KMS-11 (cell line): ENCODE data around the gene PGLYRP4.

Source experiments
- H2AFZ ChIP-seq: fragments of 200-600 bp; sonication (generic); 2 replicates; pipeline ENCODE4 v1.6.1; 2016; ENCODE audit warnings: antibody characterized with exemption, mixed run types, low read depth
- H3K27ac ChIP-seq: fragments of 200-600 bp; sonication (generic); 2 replicates; pipeline ENCODE4 v1.6.1; 2016; ENCODE audit warnings: mild to moderate bottlenecking, mixed run types
- H3K27me3 ChIP-seq: fragments of 200-600 bp; sonication (generic); 2 replicates; pipeline ENCODE4 v1.6.1; 2017; ENCODE audit warnings: mild to moderate bottlenecking, low read depth, mixed run types, moderate library complexity; ENCODE audit not compliant: insufficient read depth
- H3K36me3 ChIP-seq: fragments of 200-600 bp; sonication (generic); 2 replicates; pipeline ENCODE4 v1.6.1; 2017; ENCODE audit warnings: mild to moderate bottlenecking, mixed run types; ENCODE audit not compliant: insufficient read depth
- H3K4me1 ChIP-seq: fragments of 200-600 bp; sonication (generic); 2 replicates; pipeline ENCODE4 v1.6.1; 2016; ENCODE audit warnings: mild to moderate bottlenecking, low read depth, mixed run types; ENCODE audit not compliant: poor library complexity, severe bottlenecking
- H3K4me2 ChIP-seq: fragments of 200-600 bp; sonication (generic); 2 replicates; pipeline ENCODE4 v1.7.0; 2016; ENCODE audit warnings: mild to moderate bottlenecking, mixed run types
- H3K4me3 ChIP-seq: fragments of 200-600 bp; sonication (generic); IDR thresholded peaks from 2 replicates; pipeline ENCODE4 v1.6.1; 2017; ENCODE audit warnings: low read depth, low read length, mixed read lengths; ENCODE audit not compliant: insufficient read depth
- H3K79me2 ChIP-seq: fragments of 200-600 bp; sonication (generic); 2 replicates; pipeline ENCODE4 v1.6.1; 2016; ENCODE audit warnings: low read depth, mixed run types; ENCODE audit not compliant: insufficient read depth
- H3K9ac ChIP-seq: fragments of 200-600 bp; sonication (generic); 2 replicates; pipeline ENCODE4 v1.6.1; 2016; ENCODE audit warnings: mild to moderate bottlenecking, mixed run types
- H4K20me1 ChIP-seq: fragments of 200-600 bp; sonication (generic); 2 replicates; pipeline ENCODE4 v1.6.1; 2016; ENCODE audit warnings: mild to moderate bottlenecking, mixed run types; ENCODE audit not compliant: insufficient read depth
- TF ChIP-seq, protein P1 (sequence below): fragments of 200-600 bp; sonication (generic); conservative IDR thresholded peaks from 2 replicates; pipeline ENCODE4 v1.6.1; 2017; ENCODE audit warnings: low read depth, mild to moderate bottlenecking, antibody characterized with exemption, low read length, moderate library complexity, mixed read lengths

PGLYRP4 gene

GRCh38 chr1:153339802-153340201 is 8.8 kb downstream of the PGLYRP4 start:
- no peak overlapping the region for H3K27ac ChIP-seq
- no peaks in the 10 kb centered on the region for H3K36me3 ChIP-seq
- no peak overlapping the region for H2AFZ ChIP-seq
- 0 out of 2 replicates have a peak, but pooled peaks cover 8% of the 10 kb centered on the region for H3K79me2 ChIP-seq
- H3K27me3 ChIP-seq: no peaks in the 10 kb centered on the region
- TF ChIP-seq, protein P1, sequence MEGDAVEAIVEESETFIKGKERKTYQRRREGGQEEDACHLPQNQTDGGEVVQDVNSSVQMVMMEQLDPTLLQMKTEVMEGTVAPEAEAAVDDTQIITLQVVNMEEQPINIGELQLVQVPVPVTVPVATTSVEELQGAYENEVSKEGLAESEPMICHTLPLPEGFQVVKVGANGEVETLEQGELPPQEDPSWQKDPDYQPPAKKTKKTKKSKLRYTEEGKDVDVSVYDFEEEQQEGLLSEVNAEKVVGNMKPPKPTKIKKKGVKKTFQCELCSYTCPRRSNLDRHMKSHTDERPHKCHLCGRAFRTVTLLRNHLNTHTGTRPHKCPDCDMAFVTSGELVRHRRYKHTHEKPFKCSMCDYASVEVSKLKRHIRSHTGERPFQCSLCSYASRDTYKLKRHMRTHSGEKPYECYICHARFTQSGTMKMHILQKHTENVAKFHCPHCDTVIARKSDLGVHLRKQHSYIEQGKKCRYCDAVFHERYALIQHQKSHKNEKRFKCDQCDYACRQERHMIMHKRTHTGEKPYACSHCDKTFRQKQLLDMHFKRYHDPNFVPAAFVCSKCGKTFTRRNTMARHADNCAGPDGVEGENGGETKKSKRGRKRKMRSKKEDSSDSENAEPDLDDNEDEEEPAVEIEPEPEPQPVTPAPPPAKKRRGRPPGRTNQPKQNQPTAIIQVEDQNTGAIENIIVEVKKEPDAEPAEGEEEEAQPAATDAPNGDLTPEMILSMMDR: no peak
- no peak overlapping the region for H3K4me2 ChIP-seq
- H3K4me1 ChIP-seq: peaks cover 54% of the 10 kb centered on the region
- H4K20me1 ChIP-seq: no peaks in the 10 kb centered on the region
- H3K4me3 ChIP-seq: no peak overlapping the region
- no peak overlapping the region for H3K9ac ChIP-seq

DNA sequence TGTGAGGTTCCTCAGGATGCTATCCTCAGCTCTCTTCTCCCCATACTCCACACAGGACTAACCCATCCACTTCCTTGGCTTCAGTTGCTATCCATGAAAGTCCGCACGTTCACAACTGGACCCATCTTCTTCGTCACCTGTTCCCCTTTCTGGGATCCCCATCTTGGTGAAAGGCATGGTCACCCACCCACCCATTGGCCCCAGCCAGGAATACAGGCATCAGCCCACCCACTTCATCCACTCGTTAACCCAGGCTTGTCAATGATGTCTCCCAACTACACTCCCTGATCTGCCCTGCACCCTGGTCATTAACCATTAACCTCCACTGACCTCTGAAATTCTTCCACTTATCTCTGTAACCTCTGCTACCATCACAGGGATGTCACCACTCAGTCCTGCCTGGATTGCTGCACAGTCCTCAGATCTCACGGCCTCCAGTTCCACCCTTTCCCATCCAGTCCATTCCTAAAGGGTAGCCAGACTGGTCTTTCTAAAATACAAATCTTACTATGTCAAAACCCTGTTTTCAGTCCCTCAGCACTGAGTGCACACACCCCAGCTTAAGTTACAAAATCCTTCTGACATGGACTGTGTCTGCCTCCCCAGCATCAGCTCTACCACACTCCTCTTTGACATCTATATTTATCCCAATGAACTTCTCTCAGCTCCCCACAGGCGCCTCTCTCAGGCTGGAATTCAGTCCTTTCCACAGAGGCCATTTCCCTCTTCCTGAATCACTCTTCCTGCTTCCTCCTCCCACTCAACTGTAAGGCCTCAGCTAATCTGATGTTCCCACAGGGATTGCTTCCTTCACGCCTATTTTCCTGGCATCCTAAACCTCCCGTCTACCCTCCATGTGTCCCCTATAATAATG is 10.4 kb downstream of the PGLYRP4 start:
- no peak overlapping the region for H2AFZ ChIP-seq
- 0 out of 2 replicates have a peak, but pooled peaks cover 8% of the 10 kb centered on the region for H3K79me2 ChIP-seq
- no peak overlapping the region for H3K9ac ChIP-seq
- no peak overlapping the region for H3K4me2 ChIP-seq
- peaks cover 38% of the 10 kb centered on the region for H3K4me1 ChIP-seq
- no peaks in the 10 kb centered on the region for H4K20me1 ChIP-seq
- TF ChIP-seq, protein P1: no peak
- no peaks in the 10 kb centered on the region for H3K36me3 ChIP-seq
- H3K4me3 ChIP-seq: no peak overlapping the region
- no peaks in the 10 kb centered on the region for H3K27me3 ChIP-seq
- H3K27ac ChIP-seq: no peak overlapping the region

GRCh38 chr1:153336650-153337049 is 12.0 kb downstream of the PGLYRP4 start:
- Histone ChIP-seq H4K20me1 (no peaks in the 10 kb centered on the region), H3K4me1 (peaks cover 22% of the 10 kb centered on the region), H3K36me3 (no peaks in the 10 kb centered on the region), H2AFZ (no peak overlapping the region), H3K4me3 (no peak overlapping the region), H3K9ac (no peak overlapping the region), H3K4me2 (peak overlapping the region; percentile 2; the same call in 1 of the 2 replicates), H3K79me2 (no peaks in the 10 kb centered on the region), H3K27me3 (no peaks in the 10 kb centered on the region), H3K27ac (no peak overlapping the region)
- TF ChIP-seq, protein P1: no peak

DNA sequence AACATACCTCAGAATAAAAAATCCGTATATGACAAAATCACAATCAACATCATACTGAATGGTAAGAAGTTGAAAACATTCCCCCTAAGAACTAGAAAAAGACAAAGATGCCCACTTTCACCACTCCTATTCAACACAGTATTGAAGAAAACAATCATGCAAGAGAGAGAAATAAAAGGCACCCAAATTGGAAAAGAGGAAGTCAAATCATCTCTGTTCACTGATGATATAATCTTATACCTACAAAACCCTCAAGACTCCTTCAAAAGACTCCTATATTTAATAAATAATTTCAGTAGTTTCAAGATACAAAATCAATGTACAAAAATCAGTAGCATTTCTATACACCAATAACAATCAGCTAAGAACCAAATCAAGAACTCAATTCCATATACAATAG is 14.7 kb downstream of the PGLYRP4 start:
- Histone ChIP-seq H2AFZ (no peak overlapping the region), H3K4me1 (peaks cover 13% of the 10 kb centered on the region), H3K27me3 (no peaks in the 10 kb centered on the region), H3K27ac (no peak overlapping the region), H3K9ac (no peak overlapping the region), H3K79me2 (no peaks in the 10 kb centered on the region), H3K4me3 (no peak overlapping the region), H3K4me2 (no peak overlapping the region), H3K36me3 (no peaks in the 10 kb centered on the region), H4K20me1 (no peaks in the 10 kb centered on the region)
- TF ChIP-seq, protein P1: no peak
